HG03280 (cell line): ENCODE data around the gene HIP1.
A peak's percentile ranks its signal among the peaks of the same experiment; 100 is the strongest.
"Not testable (repeated sequence)": the region's sequence is repeated elsewhere in the genome, so short reads cannot be mapped to it uniquely, and the experiment has no call there.

ENCODE experiments used
- ATAC-seq: cut with Tn5 transposase; IDR thresholded peaks from one replicate; pipeline ENCODE4 v1.9.1; 2021; ENCODE audit warnings: mild to moderate bottlenecking, moderate library complexity; ENCODE audit not compliant: unreplicated experiment

Gene HIP1

DNA sequence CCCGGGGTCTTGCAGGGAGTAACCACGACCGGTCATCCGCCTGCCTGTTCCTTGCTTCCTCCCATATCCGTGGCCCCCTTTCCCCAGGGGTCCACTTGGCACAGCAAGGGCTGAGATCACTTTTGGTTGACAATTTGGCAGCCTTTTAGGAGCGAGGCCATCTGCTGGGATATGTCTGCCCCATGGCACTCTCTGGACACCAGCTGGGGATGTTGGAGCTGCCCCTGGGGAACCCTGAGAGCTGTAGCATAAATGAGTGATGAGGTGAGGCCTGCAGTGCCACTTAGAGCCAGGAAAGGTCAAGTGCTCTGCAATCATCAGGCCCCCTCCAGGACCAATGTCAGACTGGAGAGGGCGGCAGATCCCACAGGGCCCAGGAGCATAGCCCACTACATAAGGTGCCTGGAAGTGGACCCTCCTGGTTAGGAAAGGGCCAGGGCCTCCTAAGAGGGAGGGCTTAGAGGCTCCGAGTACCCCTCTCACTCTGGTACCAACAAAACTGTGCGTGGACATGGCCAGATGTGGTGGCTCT is 92.1 kb downstream of the HIP1 start:
- no peak for ATAC-seq

DNA sequence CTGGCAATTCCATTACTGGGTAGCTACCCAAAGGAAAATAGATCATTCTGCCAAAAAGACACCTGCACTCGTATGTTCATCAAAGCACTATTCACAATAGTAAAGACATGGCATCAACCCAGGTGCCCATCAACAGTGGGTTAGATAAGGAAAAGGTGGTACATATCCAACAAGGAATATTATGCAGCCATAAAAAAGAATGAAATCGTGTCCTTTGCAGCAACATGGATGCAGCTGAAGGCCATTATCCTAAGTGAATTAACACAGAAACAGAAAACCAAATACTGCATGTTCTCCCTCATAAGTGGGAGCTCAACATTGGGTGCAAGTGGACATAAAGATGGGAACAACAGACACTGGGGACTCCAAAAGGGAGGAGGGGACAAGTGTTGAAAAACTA is 93.2 kb downstream of the HIP1 start:
- no peak for ATAC-seq

DNA sequence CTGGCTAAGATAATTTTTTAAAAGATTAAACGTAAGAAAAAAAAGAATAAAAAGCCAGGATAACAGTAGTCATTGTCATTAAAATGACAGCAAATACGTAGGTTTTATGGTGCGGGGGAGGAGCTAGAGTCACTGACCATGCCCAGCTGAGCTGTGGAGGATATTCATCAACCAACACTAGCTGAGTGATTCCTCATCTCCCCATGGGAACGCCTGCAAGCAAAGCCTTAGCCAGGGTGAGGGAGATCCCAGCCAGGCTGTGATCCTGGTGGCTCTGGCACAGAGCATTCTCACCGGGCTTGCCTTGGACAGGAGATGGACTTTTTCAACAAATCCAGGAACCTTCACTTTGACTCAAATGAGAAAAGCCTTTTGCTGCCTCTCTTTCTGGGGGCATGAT is 94.2 kb downstream of the HIP1 start:
- ATAC-seq = no peak

DNA sequence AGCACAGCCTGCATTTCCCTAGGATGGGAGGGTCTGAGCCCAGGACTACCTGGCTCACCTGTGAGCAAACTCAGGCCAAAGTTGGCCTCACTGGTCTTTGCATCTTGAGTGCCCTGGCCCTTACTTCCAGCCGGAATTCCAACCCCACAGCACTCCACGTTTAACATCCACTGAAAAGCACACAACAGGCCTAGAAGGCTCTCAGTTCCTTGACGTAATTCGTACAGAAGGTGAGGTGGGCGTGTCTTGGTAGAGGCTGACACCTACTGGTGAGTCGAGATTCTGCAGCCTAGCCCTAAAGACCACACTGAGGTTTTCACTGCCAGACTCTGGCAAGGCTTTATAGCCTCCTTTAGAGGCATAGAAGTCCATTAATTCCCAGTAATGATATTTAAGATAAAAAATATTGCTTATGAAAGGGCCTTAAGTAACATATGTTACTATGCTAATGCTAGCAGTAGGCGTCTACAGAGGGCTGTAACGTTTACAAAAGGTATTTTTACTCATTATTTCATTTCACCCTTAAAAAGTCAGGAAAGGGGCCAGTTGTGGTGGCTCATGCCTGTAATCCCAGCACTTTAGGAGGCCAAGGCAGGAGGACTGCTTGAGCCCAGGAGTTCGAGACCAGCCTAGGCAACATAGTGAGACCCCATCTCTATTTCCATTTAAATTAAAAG is 95.8 kb downstream of the HIP1 start:
- peak; percentile 55 for ATAC-seq

DNA sequence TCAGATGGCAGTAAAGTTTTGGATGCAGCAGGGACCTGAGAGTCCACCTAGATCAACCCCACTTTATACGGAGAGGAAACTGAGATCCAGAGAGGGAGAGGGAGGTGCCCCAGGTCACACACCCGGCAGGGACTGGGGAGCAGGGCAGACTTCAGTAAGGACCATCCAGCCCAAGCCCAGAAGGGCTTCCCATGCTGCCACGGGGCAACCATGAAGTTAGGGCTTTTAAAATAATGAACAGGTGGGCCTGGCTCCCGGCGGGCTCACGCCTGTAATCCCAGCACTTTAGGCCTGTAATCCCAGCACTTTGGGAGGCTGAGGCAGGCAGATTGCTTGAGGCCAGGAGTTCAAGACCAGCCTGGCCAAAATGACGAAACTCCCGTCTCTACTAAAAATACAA is 98.5 kb downstream of the HIP1 start:
- ATAC-seq = no peak

DNA sequence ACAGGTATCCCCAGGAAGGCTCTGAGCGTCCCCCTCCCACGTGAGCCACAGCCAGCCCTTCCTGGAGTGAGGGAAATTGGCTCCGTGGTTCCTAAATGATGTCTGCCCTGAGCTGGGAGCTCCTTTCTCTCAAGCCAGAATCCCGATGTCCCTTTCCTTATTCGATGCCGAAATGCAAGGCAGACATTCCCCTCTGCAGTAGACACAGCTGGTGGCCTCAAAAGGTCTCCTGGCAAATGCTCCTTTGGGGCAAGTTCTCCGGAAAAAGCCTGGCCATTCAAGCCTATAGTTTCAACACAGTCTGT is 98.9 kb downstream of the HIP1 start:
- no peak for ATAC-seq

DNA sequence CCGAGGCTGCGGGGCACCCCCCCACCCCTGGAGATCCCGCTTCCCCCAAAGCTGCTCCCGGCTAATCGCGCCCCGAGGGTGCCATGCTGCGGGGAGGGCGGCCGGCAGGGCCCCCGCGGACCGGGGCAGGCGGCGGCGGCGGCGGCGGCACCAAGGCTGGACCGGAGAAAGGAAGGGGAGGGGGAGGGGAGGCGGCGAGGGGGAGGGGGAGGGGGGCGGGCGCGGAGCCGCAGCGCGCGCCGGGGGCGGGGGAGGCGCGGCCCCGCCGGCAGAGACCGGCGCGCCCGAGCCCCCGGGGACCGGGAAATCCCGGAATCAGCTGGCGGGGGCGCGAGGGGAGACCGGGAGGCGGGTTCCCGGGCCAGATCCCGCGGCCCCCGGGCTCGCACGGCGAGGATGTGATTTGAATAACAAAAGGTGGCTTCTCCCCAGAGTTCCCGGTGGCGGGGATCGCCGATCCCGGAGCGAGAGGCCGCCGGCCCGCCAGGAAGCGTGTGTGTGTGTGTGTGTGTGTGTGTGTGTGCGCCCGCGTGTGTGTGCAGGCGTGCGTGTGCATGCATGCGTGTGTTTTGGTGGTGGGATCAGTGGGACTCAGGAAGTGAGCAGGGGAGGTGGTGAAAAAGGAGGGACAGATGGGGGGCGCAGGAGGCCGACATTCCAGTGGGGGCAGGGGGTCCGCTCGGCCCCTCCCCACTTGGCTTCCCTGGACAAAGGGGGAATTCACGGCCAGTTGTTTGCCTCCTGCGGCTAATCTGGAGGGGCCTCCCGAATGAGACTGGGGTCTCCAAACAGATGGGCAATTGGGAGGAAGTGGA is 99.5 kb downstream of the HIP1 start:
- no peak for ATAC-seq

DNA sequence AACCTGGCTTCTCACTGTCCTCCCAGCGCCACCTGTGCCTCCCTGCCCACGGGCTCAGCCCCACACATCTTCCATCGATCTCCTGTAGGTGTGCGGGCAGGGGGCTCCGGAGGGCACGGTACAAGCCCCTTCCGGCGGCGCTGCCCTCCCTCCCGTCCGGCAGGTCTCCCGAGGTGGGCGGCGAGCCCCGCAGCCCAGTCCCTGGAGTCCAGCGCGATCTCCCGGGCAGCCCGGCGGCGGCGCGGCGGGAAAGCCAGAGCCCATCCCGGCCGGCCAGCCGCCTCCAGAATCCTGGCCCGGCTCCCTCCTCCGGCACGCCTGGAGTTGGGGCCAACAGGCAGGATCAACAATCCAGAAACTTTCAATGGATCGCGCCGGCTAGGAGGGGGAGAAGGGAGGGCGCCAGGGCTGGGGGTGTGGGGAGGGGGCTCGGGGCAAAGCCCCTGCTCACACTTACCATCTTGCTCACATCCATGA is 100.1 kb downstream of the HIP1 start:
- ATAC-seq = no peak

DNA sequence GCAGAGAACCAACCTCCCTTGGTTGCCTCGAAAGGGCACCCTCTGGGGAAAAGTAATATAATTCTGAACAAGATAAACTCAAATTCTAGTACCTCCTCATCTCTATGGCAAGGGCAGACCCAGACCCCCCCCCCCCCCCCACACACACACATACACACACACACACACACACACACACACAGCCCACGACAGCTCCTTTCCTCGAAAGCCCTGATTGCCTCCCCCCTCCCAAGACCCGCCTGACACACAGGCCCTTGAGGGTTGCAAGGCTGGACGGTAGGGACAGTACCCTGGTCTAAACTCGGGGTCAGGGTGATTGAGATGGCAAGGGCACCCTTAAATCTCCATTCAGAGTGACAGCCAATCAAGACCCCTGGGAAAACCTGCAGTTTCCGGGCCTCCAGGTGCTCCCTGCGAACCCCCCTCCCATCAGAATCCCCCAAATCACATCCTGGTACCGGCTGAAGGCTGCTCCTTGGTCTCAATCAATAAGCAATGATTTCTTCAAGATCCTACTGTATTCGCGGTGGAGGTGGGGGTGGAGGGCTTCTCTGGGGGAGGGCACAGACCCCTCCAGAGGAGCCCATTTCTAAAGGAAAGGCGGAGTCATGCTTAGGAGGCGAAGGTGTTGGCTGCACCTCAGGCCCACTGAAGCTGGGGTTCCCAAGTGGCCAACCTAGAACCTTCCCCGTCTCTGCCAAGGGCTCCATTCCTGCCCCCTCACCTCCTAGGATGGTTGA is 100.7 kb downstream of the HIP1 start:
- no peak for ATAC-seq

DNA sequence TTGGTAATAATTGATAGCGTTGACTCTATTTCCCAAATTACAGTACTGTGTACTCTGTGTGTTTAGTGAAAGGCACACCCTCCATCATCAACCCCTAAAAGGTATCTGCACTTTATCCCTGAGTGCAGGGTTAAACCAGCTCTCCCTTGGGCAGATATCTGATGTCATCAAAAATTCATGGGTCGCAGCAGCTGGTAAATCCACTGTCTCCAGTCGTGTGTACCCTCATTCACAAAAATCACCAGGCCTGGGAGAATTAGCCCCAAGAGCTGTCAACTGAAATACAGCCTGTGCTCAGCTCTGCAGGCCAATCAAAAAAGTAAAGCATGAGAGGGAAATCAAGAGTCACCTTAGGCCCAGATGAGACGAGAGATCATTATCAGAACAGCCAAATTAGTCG is 103.7 kb downstream of the HIP1 start:
- no peak for ATAC-seq

DNA sequence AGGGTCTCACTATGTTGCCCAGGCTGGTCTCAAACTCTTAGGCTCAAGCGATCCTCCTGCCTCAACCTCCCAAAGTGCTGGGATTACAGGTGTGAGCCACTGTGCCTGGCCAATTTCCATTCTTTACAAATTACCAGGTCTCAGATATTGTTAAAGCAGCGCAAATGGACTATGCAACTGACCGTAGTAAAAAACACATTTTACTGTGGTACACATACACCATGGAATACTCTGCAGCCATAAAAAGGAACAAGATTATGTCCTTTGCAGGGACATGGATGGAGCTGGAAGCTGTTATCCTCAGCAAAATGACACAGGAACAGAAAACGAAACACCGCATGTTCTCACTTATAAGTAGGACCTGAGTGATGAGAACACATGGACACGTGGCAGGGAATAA is 106.2 kb downstream of the HIP1 start:
- not testable (repeated sequence) for ATAC-seq

DNA sequence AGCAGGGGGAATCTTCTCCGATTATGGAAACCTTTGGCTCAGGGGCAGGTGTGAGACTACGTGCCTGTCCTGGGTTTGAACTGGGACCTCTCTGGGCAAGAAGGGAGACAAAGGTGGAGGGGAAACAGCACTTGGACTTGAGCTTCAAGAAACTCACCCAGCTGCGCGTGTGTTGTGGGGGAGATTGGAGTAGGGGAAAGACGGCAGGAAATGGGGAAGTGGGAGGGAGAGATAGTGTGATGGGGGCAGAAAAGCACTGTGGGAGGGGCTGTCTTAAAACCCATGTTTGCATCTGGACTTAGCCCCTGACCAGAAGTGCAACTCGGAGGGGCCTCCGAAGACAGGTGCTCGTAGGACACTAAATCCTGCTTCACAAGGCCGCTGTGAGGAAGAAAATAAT is 107.0 kb downstream of the HIP1 start:
- no peak for ATAC-seq

DNA sequence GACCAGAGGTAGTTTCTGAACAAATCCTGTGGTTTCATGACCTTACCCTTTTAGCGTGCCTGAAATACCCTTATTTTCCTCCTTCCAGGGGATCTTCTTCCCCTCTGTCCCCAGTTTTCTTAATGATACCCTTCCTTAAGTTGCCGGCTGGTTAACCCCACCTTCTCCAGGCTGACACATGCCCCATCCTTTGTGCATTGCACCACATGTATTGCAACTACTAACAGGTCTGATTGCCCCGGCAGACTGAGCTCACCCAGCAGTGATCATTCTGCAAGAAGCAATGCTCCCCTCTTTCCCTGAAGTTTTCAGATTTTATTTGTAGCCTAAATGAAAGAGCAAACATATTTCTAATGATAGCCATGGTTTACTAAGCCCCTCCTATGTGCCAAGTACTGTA is 108.2 kb downstream of the HIP1 start:
- no peak for ATAC-seq

DNA sequence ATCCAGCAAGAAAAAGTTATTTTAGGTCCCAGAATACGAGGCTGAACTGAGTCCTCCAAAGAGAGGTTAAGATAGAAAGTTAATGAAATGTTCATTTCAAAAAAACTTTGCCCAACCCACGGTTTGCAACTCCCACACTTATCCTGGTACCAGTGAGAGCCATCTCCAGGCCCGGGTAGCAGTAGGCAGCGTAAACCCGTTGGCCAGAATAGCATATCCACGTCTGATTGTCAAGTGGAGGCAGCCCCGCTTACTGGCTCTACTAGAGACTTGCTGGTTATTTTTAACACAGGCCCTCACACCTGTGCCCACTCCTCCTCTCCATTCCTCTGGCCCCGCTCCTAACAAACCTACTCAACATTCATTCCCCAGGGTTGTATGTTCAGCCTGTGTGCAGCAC is 109.7 kb downstream of the HIP1 start:
- ATAC-seq = no peak

DNA sequence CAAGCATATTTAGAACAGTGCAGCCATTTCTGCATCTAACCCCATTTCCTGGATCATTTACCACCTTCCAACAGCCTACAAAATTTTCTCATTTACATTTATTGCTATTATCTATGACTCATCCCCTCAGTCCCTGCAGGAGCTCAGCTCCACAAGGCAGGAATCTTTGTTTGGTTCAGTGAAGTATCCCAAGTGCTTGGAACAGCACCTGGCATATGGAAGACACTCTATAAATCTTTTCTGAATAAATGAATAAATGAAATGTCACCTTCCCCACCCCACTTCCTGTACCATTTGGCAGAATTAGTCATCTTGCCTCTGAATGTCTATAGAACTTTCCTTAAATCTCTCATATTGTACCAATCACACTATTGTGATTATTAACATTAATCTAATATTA is 110.7 kb downstream of the HIP1 start:
- no peak for ATAC-seq

DNA sequence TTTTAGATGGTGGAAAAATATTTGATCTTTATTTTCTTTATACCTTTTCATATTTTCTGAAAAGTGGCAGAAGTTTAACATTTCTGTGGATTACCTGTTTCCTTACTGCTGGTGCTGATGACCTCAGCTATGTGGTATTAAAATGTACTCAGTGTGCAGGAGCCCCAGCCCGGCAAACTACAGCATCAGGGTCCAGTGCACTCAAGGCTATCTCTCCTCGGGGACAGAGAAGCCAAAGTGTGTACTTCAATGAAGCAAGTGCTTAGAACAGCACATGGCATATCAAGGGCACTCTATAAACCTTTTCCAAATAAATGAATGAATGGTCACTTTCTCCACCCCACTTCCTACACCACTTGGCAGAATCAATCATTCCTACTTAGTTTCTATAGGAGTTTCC is 111.8 kb downstream of the HIP1 start:
- ATAC-seq = no peak

DNA sequence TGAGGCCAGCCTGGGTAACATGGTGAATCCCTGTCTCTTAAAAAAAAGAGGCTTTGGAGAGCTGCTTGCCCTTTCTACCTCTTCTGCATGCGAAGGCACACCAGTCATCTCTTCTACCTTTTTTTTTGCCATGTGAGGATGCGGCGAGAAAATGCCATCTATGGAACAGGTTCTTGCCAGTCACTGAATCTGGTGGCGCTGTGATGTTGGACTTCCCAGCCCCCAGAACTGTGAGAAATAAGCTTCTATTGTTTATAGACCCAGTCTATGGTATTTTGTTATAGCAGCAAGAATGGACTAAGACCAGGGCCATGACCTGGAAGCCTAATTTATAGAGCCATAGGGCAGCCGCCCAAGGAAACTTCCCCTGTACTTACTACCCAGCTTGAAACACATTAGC is 112.9 kb downstream of the HIP1 start:
- no peak for ATAC-seq

DNA sequence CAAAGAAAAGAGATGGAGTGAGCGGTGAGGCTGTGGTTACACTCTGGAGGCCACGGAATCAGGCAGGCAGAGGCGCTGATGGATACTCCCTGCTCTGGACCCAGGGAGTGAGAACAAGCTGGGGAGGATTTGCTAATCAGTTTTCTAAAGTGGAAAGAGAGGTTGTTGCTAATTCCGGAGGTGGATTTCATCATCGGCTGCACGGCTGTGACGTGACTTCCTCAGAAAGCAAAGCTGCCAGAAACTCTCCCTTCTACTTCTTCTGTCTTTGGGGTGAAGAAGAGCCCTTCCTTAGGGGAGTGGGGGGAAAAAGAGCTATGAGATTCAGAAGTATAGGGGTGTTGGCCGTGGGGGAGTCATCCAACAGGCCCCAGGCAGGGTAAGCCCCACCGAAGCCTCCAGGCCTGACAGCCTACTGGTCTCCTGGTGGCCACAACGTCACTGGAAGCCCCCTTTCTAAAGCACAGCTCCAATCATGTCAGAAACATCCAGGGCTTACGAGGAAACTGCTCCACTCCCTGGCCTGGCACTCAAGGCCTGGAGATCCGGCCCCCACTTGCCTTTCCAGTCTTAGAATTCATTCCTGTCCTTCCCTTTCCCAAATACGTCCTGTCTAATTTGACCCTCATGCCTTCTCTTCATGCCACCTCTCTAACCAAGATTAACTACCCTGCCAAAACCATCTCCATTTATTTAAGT is 114.5 kb downstream of the HIP1 start:
- ATAC-seq = no peak

DNA sequence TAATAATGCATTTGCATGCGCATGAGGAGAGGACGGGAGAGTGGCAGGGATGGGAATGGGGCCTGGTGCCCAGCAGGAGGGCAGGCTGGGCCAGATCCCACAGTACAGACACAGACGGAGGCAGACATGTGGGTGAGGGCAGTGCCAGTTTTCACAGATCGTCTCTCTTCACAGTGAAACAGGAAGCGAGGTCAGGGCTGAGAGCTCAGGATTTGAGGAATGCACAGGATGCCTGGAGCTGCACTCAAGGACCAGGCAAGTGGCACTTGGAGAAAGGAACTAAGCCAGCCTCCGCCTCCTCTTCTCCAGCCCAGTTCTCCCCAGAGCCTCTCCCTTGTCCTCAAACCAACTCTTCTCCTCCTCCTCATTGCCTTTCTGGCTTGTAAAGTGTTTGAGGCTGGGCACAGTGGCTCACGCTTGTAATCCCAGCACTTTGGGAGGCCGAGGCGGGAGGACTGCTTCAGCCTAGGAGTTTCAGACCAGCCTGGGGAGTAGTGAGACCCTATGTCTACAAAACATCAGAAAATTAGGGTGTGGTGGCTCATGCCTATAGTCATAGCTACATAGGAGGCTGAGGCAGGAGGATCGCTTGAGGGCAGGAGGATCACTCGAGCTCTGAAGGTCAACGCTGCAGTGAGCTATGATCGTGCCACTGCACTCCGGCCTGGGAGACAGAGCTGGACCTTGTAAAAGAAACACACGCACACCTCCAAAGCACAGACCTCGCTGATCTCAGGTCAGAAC is 115.2 kb downstream of the HIP1 start:
- ATAC-seq = no peak

DNA sequence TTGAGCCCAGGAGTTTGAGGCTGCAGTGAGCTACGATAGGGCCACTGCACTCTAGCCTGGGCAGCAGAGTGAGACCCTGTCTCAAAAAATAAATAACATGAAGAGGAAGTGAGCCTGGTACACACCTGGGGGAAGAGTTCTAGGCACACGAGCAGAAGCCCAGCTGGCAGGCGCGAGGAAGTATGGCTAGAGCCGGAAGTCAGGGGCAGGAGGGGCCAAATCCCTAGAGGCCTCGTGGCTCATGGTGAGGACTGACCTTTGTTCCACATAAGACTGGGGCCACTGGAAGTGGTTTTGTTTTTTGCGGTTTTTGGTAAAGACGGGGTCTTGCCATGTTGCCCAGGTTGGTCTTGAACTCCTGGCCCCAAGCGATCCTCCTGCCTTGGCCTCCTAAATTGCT is 117.6 kb downstream of the HIP1 start:
- ATAC-seq = no peak
